PC-9 (cell line): ENCODE measurements around the gene TSNAX.

Source experiments
- CTCF ChIP-seq: fragments of 200-600 bp; sonication (generic); conservative IDR thresholded peaks from 2 replicates; pipeline ENCODE4 v1.6.1; 2017; ENCODE audit warnings: mixed run types, antibody characterized with exemption, mild to moderate bottlenecking, moderate library complexity
- EZH2 ChIP-seq: fragments of 200-600 bp; sonication (generic); IDR thresholded peaks from 2 replicates; pipeline ENCODE4 v1.8.0; 2017; ENCODE audit warnings: antibody characterized with exemption, low read depth

GRCh38 chr1:231534703-231535159 lies 6.3 kb downstream of the TSNAX start:
- no peak for TF ChIP-seq CTCF
- no peak for TF ChIP-seq EZH2
